HG02852 (cell line): ENCODE data around the gene TSEN54.
"Not testable (repeated sequence)": the region's sequence is repeated elsewhere in the genome, so short reads cannot be mapped to it uniquely, and the experiment has no call there.

ENCODE experiments used
- ATAC-seq: cut with Tn5 transposase; IDR thresholded peaks from one replicate; pipeline ENCODE4 v1.9.1; 2021; ENCODE audit warnings: mild to moderate bottlenecking, moderate library complexity; ENCODE audit not compliant: unreplicated experiment

The TSEN54 gene

GRCh38 chr17:75517297-75517865, 1.1 kb downstream of the TSEN54 start:
- ATAC-seq = no peak

GRCh38 chr17:75518201-75518600, 1.9 kb downstream of the TSEN54 start:
- ATAC-seq = no peak

- ATAC-seq = no peak
Observed at GRCh38 chr17:75518983-75519537, 2.7 kb downstream of the TSEN54 start.

GRCh38 chr17:75520413-75520812, 4.1 kb downstream of the TSEN54 start:
- not testable (repeated sequence) for ATAC-seq

GRCh38 chr17:75521290-75521689, 5.0 kb downstream of the TSEN54 start:
- ATAC-seq = no peak

- no peak for ATAC-seq
Observed at GRCh38 chr17:75521951-75522727, 5.8 kb downstream of the TSEN54 start.

GRCh38 chr17:75523647-75524046, 7.3 kb downstream of the TSEN54 start:
- ATAC-seq = no peak

GRCh38 chr17:75524269-75524969, 8.1 kb downstream of the TSEN54 start:
- ATAC-seq = no peak

GRCh38 chr17:75524970-75525805, 8.9 kb downstream of the TSEN54 start, which contains the start of gene LLGL2:
LLGL2 (plus strand) TSS chr17:75525697; CDS start chr17:75543427, 17,730 bp downstream.
- peak; percentile 73 for ATAC-seq

GRCh38 chr17:75525806-75526554, 9.7 kb downstream of the TSEN54 start:
- ATAC-seq = peak; percentile 9

GRCh38 chr17:75526555-75527270, 10.4 kb downstream of the TSEN54 start:
- ATAC-seq = no peak

- no peak for ATAC-seq
Observed at GRCh38 chr17:75530837-75531720, 14.8 kb downstream of the TSEN54 start.

GRCh38 chr17:75531721-75532072, 15.4 kb downstream of the TSEN54 start:
- no peak for ATAC-seq

- ATAC-seq = no peak
Observed at GRCh38 chr17:75535119-75535537, 18.8 kb downstream of the TSEN54 start.

GRCh38 chr17:75535871-75536270, 19.5 kb downstream of the TSEN54 start:
- no peak for ATAC-seq

GRCh38 chr17:75536366-75536765, 20.0 kb downstream of the TSEN54 start:
- ATAC-seq = no peak

GRCh38 chr17:75539967-75540729, 23.8 kb downstream of the TSEN54 start:
- ATAC-seq = no peak
